ENCODE data around the gene STARD10.

DNA sequence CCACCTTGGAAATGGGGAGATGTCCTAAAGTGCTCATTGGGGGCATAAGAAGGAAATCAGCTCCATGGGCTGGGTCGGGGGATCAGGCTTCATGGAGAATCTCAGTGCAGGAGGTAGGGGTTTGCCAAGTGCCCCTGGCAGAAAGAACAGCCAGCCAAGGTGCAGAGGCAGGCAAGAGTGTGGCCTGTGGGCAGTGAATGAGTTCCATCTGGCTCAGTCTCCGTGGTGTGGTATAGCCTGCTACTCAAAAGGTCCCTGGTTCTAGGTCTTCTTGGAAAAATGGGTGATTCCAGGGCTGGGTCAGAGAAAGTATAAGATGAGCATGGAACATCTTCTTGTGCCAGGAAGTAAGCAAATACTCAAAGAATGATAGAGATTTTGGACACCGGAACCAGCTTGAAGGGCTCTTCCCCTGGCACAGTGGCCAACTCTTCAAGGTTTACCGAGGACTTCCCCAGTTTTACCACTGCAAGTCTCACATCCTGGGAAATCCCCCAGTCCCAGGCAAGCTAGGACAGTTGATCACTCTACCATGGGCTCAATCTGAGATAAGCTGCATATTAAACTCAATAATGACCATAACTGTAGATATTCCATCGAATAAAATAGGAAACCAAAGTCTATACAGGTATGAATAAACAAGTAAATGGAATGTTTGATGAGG, 31.1 kb downstream of the STARD10 start:
- TF ChIP-seq, protein P1, sequence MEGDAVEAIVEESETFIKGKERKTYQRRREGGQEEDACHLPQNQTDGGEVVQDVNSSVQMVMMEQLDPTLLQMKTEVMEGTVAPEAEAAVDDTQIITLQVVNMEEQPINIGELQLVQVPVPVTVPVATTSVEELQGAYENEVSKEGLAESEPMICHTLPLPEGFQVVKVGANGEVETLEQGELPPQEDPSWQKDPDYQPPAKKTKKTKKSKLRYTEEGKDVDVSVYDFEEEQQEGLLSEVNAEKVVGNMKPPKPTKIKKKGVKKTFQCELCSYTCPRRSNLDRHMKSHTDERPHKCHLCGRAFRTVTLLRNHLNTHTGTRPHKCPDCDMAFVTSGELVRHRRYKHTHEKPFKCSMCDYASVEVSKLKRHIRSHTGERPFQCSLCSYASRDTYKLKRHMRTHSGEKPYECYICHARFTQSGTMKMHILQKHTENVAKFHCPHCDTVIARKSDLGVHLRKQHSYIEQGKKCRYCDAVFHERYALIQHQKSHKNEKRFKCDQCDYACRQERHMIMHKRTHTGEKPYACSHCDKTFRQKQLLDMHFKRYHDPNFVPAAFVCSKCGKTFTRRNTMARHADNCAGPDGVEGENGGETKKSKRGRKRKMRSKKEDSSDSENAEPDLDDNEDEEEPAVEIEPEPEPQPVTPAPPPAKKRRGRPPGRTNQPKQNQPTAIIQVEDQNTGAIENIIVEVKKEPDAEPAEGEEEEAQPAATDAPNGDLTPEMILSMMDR (IDR thresholded peaks at IDR 0.05 in 8 of 11, conservative IDR thresholded peaks at IDR 0.05 in 3 of 11): no peak
- TF ChIP-seq POLR2A (IDR thresholded peaks at IDR 0.05): no peak
- TF ChIP-seq POLR2AphosphoS5 (IDR thresholded peaks at IDR 0.05): no peak

Measured in spleen (tissue), 7 donors.